Endometrial microvascular endothelial cells (primary cell): ENCODE results near the gene MAMDC2. TPM values are rescaled to one million over a fixed set of nuclear protein-coding genes. Genes with fewer than 3 reads are reported as not detected.

Source experiments
- in situ Hi-C: cut with HindIII; loops from 2 replicates; pipeline ENCODE4 v1.10.0; 2017; ENCODE audit warnings: low sequenced_read_pairs, low pct_unique_long_range_greater_than_20kb; ENCODE audit errors: inconsistent ontology term
- total RNA-seq: library from RNA; depleted of rRNA; stranded (reverse); fragments of >200 nt; gene quantifications from one replicate; pipeline ENCODE4 v1.2.3, GENCODE V29; 2015; ENCODE audit errors: inconsistent ontology term

The MAMDC2 gene
- total RNA-seq, 1 donor from 2014 or later = 1.0 TPM

DNA sequence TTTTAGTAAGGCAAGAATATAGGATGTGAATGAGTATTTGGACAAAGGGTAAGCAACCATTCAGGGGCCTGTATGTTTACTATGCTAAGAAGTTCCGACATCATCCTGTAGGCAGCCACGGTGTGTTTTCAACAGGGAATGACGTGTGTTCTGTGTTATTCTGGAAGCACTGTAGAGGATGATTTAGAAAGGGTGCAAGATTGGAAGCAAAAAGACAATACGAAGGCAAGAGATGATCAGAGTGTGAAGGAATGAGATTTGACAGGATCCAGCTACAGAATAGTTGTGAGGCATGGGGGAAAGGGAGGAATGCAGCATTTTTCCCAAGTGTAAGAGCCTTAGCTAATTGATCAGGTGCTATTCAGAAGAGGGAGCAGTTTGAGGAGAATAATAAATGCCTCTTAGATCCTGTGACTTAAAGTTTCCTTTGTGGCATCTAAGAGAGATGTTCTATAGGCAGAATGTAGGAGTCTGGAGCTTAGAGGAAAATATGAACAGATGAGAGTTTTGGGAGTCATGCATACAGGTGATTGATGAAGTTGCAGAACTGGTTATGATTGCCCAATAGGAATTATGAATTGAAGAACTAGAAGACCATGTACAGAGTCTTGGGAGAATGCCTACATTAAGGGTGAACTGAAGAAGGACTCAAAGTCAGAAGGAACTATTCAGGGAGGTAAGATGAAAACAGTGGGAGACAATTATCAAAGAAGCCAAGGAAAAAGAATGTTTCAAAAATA is 217.7 kb downstream of the MAMDC2 start:
- in situ Hi-C loops = no loop called here

DNA sequence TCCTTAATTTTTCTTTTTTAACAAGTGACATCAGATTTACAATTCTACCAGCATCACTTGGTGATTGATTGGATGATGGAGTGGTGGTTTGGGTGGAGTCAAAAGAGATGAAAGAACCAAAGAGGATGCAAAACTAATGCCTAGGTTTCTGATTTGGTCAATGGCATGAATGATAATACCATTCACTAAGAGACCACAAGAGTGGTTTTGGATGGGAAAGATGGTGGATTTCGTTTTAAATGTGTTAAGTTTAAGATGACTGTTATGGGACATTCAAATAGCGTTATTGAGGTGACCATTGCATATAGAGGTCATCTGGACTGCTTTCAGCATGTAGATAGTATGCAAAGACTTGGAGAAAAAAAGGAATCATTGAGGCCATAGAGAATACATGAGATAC is 218.7 kb downstream of the MAMDC2 start:
- in situ Hi-C loops = no loop called here

DNA sequence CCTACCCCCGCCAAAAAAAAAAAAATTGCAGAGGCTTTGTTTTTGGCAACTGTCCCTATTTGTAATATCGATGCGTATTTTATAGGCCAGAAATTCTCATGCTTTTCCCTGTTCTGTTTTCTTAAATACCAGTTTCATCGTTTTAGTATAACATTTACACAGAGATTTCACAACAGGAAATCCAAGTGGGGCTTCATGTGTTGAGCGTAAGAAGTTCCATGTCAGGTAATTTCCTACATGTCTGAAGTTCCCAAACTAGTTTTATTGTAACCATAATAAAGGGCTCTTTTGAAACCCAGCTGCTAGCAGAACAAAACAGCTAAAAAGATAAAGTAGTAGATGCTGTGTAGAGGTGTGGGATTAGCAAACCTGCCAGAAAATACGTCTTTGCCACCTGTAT is 219.3 kb downstream of the MAMDC2 start:
- in situ Hi-C loops = no loop called here

DNA sequence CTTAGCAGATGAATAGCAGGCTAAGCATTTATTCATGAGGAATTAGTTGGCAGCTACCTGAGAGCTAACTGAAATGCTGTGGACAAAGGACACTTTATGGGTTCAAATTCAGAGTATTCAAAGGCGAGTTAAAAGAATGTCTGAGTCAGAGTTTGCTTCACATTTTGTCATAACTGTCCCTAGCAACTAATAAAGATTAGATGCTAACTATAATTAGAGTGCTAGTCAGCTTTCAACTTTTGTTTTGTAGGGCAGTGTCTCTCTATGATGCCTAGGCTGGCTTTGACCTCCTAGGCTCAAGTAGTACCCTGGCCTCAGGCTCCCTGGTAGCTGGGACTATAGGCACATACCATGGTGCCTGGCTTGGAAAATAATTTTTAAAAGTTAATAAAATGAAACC is 219.8 kb downstream of the MAMDC2 start:
- in situ Hi-C loops = no loop called here

Other genes starting within 250 kb of the MAMDC2 start
- gene CFAP95, start 223.0 kb upstream of the MAMDC2 start, total RNA-seq = not detected
- gene SMC5, start 215.1 kb downstream of the MAMDC2 start, total RNA-seq = 12.7 TPM